G401 (cell line): ENCODE measurements around the gene MARVELD1. TPM values are rescaled to one million over a fixed set of nuclear protein-coding genes. Genes with fewer than 3 reads are reported as not detected.

Experiments
- DNase-seq: peaks from one replicate; pipeline ENCODE4 v3.0.0-alpha.2; 2015; ENCODE audit warnings: low spot score
- in situ Hi-C: cut with HindIII; loops from 2 replicates; pipeline ENCODE4 v1.10.0; 2016; ENCODE audit warnings: low sequenced_read_pairs, mixed read lengths
- total RNA-seq: library from RNA; depleted of rRNA; stranded (reverse); fragments of >200 nt; shearing (Covaris generic); gene quantifications from 2 replicates; pipeline ENCODE4 v1.2.3, GENCODE V29; 2014

The MARVELD1 gene
- total RNA-seq, 1 experiment from 2014 or later: 61.1 TPM

GRCh38 chr10:97740613-97741012 lies 27.1 kb downstream of the MARVELD1 start:
- DNase-seq: no peak
- in situ Hi-C loops: no loop called here

- no peak for DNase-seq
- in situ Hi-C loops: no loop called here
These were observed 29.8 kb downstream of the MARVELD1 start for GRCh38 chr10:97743169-97743943.

- no peak for DNase-seq
- in situ Hi-C loops: no loop called here
These were observed 31.0 kb downstream of the MARVELD1 start for GRCh38 chr10:97744405-97745035.

GRCh38 chr10:97747573-97747972 lies 34.0 kb downstream of the MARVELD1 start:
- in situ Hi-C loops: no loop called here
- no peak for DNase-seq

GRCh38 chr10:97748116-97748515 lies 34.6 kb downstream of the MARVELD1 start:
- in situ Hi-C loops: no loop called here
- no peak for DNase-seq

- no peak for DNase-seq
- in situ Hi-C loops: no loop called here
These were observed 39.4 kb downstream of the MARVELD1 start for GRCh38 chr10:97752956-97753355.

- in situ Hi-C loops: no loop called here
- DNase-seq: no peak
These were observed 41.2 kb downstream of the MARVELD1 start for GRCh38 chr10:97754726-97755125.

- in situ Hi-C loops: no loop called here
- DNase-seq: no peak
These were observed 42.2 kb downstream of the MARVELD1 start for GRCh38 chr10:97755718-97756117.

GRCh38 chr10:97757471-97757870 lies 43.9 kb downstream of the MARVELD1 start:
- in situ Hi-C loops: no loop called here
- DNase-seq: no peak

GRCh38 chr10:97759158-97759887 lies 45.8 kb downstream of the MARVELD1 start:
- in situ Hi-C loops: no loop called here
- DNase-seq: peak; percentile 86

- no peak for DNase-seq
- in situ Hi-C loops: no loop called here
These were observed 46.4 kb downstream of the MARVELD1 start for GRCh38 chr10:97759946-97760345.

- in situ Hi-C loops: no loop called here
- no peak for DNase-seq
These were observed 47.1 kb downstream of the MARVELD1 start for GRCh38 chr10:97760461-97761257.

GRCh38 chr10:97761331-97761865 lies 47.9 kb downstream of the MARVELD1 start:
- no peak for DNase-seq
- in situ Hi-C loops: no loop called here

- no peak for DNase-seq
- in situ Hi-C loops: no loop called here
These were observed 48.5 kb downstream of the MARVELD1 start for GRCh38 chr10:97762056-97762455.

GRCh38 chr10:97762816-97763215 lies 49.3 kb downstream of the MARVELD1 start:
- in situ Hi-C loops: no loop called here
- no peak for DNase-seq

- DNase-seq: no peak
- in situ Hi-C loops: no loop called here
These were observed 49.9 kb downstream of the MARVELD1 start for GRCh38 chr10:97763411-97763810.

GRCh38 chr10:97763947-97764346 lies 50.4 kb downstream of the MARVELD1 start:
- in situ Hi-C loops: no loop called here

GRCh38 chr10:97764519-97764931 lies 51.0 kb downstream of the MARVELD1 start:
- in situ Hi-C loops: no loop called here
- DNase-seq: no peak

More at GRCh38 chr10:97763947-97764346, 50.4 kb downstream of the MARVELD1 start:
- DNase-seq: no peak

- DNase-seq: no peak
- in situ Hi-C loops: no loop called here
These were observed 51.7 kb downstream of the MARVELD1 start for GRCh38 chr10:97765201-97765600.
